Lung (tissue), 12 donors: ENCODE results near the gene DENND1A. TPM values are rescaled to one million over a fixed set of nuclear protein-coding genes. Genes with fewer than 3 reads are reported as not detected.

Experiments used
- ATAC-seq: fragments of 200-7000 bp; cut with Tn5 transposase; one replicate; pipeline ENCODE4 v1.9.1; 2020; ENCODE audit warnings: moderate number of reproducible peaks; ENCODE audit not compliant: insufficient read depth, low FRiP score
- DNase-seq, 3 donors: peaks; one replicate each; pipeline ENCODE4 v3.0.0-alpha.2; 2013 to 2017
- H3K27ac ChIP-seq, 2 donors: one replicate each; pipeline ENCODE4 v1.5.1; 2013; ENCODE audit warnings: mild to moderate bottlenecking in 2 of 2, moderate library complexity in 2 of 2, control low read depth in 1 of 2, inconsistent platforms in 1 of 2, low read depth in 1 of 2, low read length in 1 of 2
- H3K27me3 ChIP-seq, 3 donors: one replicate each; pipeline ENCODE4 v1.5.1; 2013; ENCODE audit warnings: low read length in 2 of 3; ENCODE audit not compliant: control insufficient read depth in 3 of 3, insufficient read depth in 3 of 3
- H3K36me3 ChIP-seq, 4 donors: one replicate each; pipeline ENCODE4 v1.5.1; 2013; ENCODE audit warnings: low read length in 4 of 4, mild to moderate bottlenecking in 1 of 4, moderate library complexity in 1 of 4; ENCODE audit not compliant: control insufficient read depth in 4 of 4, insufficient read depth in 4 of 4
- H3K4me1 ChIP-seq, 5 donors: one replicate each; pipeline ENCODE4 v1.5.1; 2013; ENCODE audit warnings: low read length in 5 of 5, mild to moderate bottlenecking in 2 of 5, moderate library complexity in 1 of 5; ENCODE audit not compliant: control insufficient read depth in 5 of 5, insufficient read depth in 5 of 5
- H3K4me3 ChIP-seq: one replicate; pipeline ENCODE4 v1.5.1; 2013; ENCODE audit warnings: mild to moderate bottlenecking, control low read depth, moderate library complexity
- H3K9ac ChIP-seq, 2 donors: one replicate each; pipeline ENCODE4 v1.5.1; 2013; ENCODE audit warnings: low read length in 2 of 2, control low read depth in 1 of 2; ENCODE audit not compliant: insufficient read depth in 1 of 2
- H3K9me3 ChIP-seq, 4 donors: one replicate each; pipeline ENCODE4 v1.5.1; 2013; ENCODE audit warnings: low read length in 3 of 4, mild to moderate bottlenecking in 1 of 4, moderate library complexity in 1 of 4; ENCODE audit not compliant: control insufficient read depth in 4 of 4, insufficient read depth in 3 of 4
- CTCF ChIP-seq: IDR thresholded peaks from 2 replicates; pipeline ENCODE4 v1.5.1; 2012; ENCODE audit warnings: mild to moderate bottlenecking; ENCODE audit errors: control extremely low read depth, extremely low read depth
- WGBS, 2 donors: extraction: QIAGEN DNeasy Blood & Tissue Kit; methylation state at CpG; one replicate each; pipeline ENCODE4 v1.1.7; 2013; 5-methylcytosine and 5-hydroxymethylcytosine counted together
- polyA plus RNA-seq, 2 donors: library from polyadenylated mRNA; stranded (reverse); fragments of 200-250 nt; gene quantifications; one replicate each; pipeline ENCODE4 v1.2.1, GENCODE V29; 2013
- total RNA-seq, 2 donors: library from RNA; depleted of rRNA in 1 of 2; stranded (reverse); fragments of >200 nt in 1 of 2; gene quantifications; one replicate each; pipeline ENCODE4 v1.2.1, GENCODE V29; 2014 to 2021
- donor health status: control.
- donor health status: control.
- donor health status: Bipolar disorder and iron deficiency.
- donor health status: healthy.
- donor health status: DM: yes; HTN: yes; CAD: no.

Gene DENND1A
- total and polyA plus RNA-seq, 4 donors, result 5.7 to 29.8 (median 14.5) TPM

- Histone ChIP-seq H3K27ac (no peak overlapping the region), H3K9ac (no peak overlapping the region), H3K27me3 (peaks cover 0 to 28% (median 0%) of the 10 kb centered on the region in 3 donors), H3K9me3 (peaks cover 0 to 5% (median 0%) of the 10 kb centered on the region in 4 donors), H3K4me1 (peaks cover 0 to 5% (median 0%) of the 10 kb centered on the region in 5 donors), H3K4me3 (no peak overlapping the region), H3K36me3 (peaks cover 0 to 2% (median 0%) of the 10 kb centered on the region in 4 donors)
- no peak for DNase-seq
- no peak for ATAC-seq
- no peak for TF ChIP-seq CTCF
- WGBS, 2 donors, result 60 to 73% methylated on average over 9 of the region's 9 CpGs
Observed at GRCh38 chr9:123952641-123953495, 22.9 kb upstream of the DENND1A start.

GRCh38 chr9:123948286-123948685, 18.4 kb upstream of the DENND1A start:
- Histone ChIP-seq H3K4me3 (no peak overlapping the region), H3K27ac (no peak overlapping the region), H3K9ac (no peak overlapping the region), H3K36me3 (no peaks in the 10 kb centered on the region), H3K27me3 (peaks cover 0 to 13% (median 0%) of the 10 kb centered on the region in 3 donors), H3K9me3 (peaks cover 0 to 3% (median 0%) of the 10 kb centered on the region in 4 donors), H3K4me1 (no peaks in the 10 kb centered on the region)
- no peak for DNase-seq
- whole genome bisulfite sequencing, 2 donors, result 37 to 59% methylated on average over 3 of the region's 3 CpGs
- no peak for ATAC-seq
- no peak for TF ChIP-seq CTCF

- Histone ChIP-seq H3K4me3 (no peak overlapping the region), H3K27me3 (peaks cover 0 to 10% (median 0%) of the 10 kb centered on the region in 3 donors), H3K9ac (no peak overlapping the region), H3K4me1 (no peaks in the 10 kb centered on the region), H3K27ac (no peak overlapping the region), H3K36me3 (no peaks in the 10 kb centered on the region), H3K9me3 (peaks cover 0 to 3% (median 0%) of the 10 kb centered on the region in 4 donors)
- WGBS, 2 donors, result 97 to 98% methylated on average over 2 of the region's 2 CpGs
- ATAC-seq (no peak), DNase-seq (no peak)
- no peak for TF ChIP-seq CTCF
Observed at GRCh38 chr9:123947326-123947725, 17.4 kb upstream of the DENND1A start.
